H1 (cell line): ENCODE data around the gene CHRM4. TPM values are rescaled to one million over a fixed set of nuclear protein-coding genes. Genes with fewer than 3 reads are reported as not detected.

ENCODE experiments used
- CTCF ChIA-PET: fragments of 300-600 bp; sonication (Branson Sonifier 250); formaldehyde crosslinking; loops from one replicate; lab custom pipeline; 2021; ENCODE audit not compliant: partially characterized antibody; lab: Charles Lee
- POLR2A ChIA-PET: fragments of 300-600 bp; sonication (Branson Sonifier 250); formaldehyde crosslinking; loops from one replicate; lab custom pipeline; 2021; ENCODE audit warnings: inconsistent platforms; ENCODE audit not compliant: partially characterized antibody; lab: Charles Lee
- DNase-seq, 2 experiments: peaks; one replicate each; pipeline versions ENCODE4 v3.0.0 to v3.0.0-alpha.2; 2010 to 2022; ENCODE audit warnings: low spot score in 2 of 2, low read depth in 1 of 2, mixed read lengths in 1 of 2
- FAIRE-seq: peaks from 2 replicates; lab custom pipeline; 2011; peaks lifted over from hg19 to GRCh38; lab: Jason Lieb, UNC
- H2AFZ ChIP-seq: 2 replicates; pipeline ENCODE4 v1.8.1; 2012; ENCODE audit warnings: low read length, inconsistent platforms
- H2AK5ac ChIP-seq: 2 replicates; pipeline ENCODE4 v1.6.1; 2013; ENCODE audit warnings: low read depth, low read length
- H2BK120ac ChIP-seq: replicated peaks from 2 replicates; pipeline ENCODE3; 2013; ENCODE audit warnings: low read depth, low read length, inconsistent platforms
- H2BK12ac ChIP-seq: 2 replicates; pipeline ENCODE4 v1.6.1; 2013; ENCODE audit warnings: low read depth, low read length
- H2BK15ac ChIP-seq: 2 replicates; pipeline ENCODE4 v1.6.1; 2013; ENCODE audit warnings: low read length
- H2BK20ac ChIP-seq: 2 replicates; pipeline ENCODE4 v1.6.1; 2013; ENCODE audit warnings: low read length
- H2BK5ac ChIP-seq: 2 replicates; pipeline ENCODE4 v1.6.1; 2013; ENCODE audit warnings: low read depth, low read length
- H3K14ac ChIP-seq: 2 replicates; pipeline ENCODE4 v1.6.1; 2013; ENCODE audit warnings: inconsistent platforms; ENCODE audit not compliant: insufficient read length
- H3K18ac ChIP-seq: 2 replicates; pipeline ENCODE4 v1.6.1; 2013; ENCODE audit warnings: low read length; ENCODE audit errors: extremely low read depth
- H3K23ac ChIP-seq: 2 replicates; pipeline ENCODE4 v1.6.1; 2013; ENCODE audit warnings: inconsistent platforms; ENCODE audit not compliant: insufficient read length
- H3K23me2 ChIP-seq: 2 replicates; pipeline ENCODE4 v1.6.1; 2013; ENCODE audit warnings: low read depth, low read length
- H3K27ac ChIP-seq: 2 replicates; pipeline ENCODE4 v1.6.1; 2011; ENCODE audit warnings: low read depth, low read length, inconsistent platforms
- H3K27me3 ChIP-seq, 4 experiments: replicated peaks in 1 of 4; 1 replicate in 1 of 4; 2 replicates in 3 of 4; pipeline versions ENCODE4 v1.6.1 to v1.8.1; 2011 to 2013; ENCODE audit warnings: low read length in 3 of 4, mild to moderate bottlenecking in 3 of 4, inconsistent platforms in 2 of 4, mixed read lengths in 2 of 4, moderate library complexity in 1 of 4; ENCODE audit not compliant: control insufficient read depth in 3 of 4, insufficient read depth in 3 of 4; ENCODE audit errors: extremely low read depth in 1 of 4
- H3K36me3 ChIP-seq, 4 experiments: 2 replicates each; pipeline versions ENCODE4 v1.6.1 to v1.8.1; 2011 to 2013; ENCODE audit warnings: mild to moderate bottlenecking in 4 of 4, low read length in 3 of 4, moderate library complexity in 2 of 4, control low read depth in 1 of 4, inconsistent platforms in 1 of 4; ENCODE audit not compliant: insufficient read depth in 4 of 4, control insufficient read depth in 2 of 4
- H3K4ac ChIP-seq: replicated peaks from 2 replicates; pipeline ENCODE3; 2013; ENCODE audit warnings: low read length, low read depth, mixed read lengths, inconsistent platforms; ENCODE audit not compliant: insufficient read length
- H3K4me1 ChIP-seq, 4 experiments: replicated peaks in 1 of 4; 1 replicate in 1 of 4; 2 replicates in 3 of 4; pipeline versions ENCODE4 v1.6.1 to v1.8.1; 2011 to 2013; ENCODE audit warnings: low read length in 3 of 4, inconsistent platforms in 2 of 4, mixed read lengths in 1 of 4; ENCODE audit not compliant: insufficient read depth in 4 of 4, control insufficient read depth in 3 of 4
- H3K4me2 ChIP-seq, 2 experiments: 2 replicates each; pipeline versions ENCODE4 v1.6.1 to v1.8.1; 2011 to 2013; ENCODE audit warnings: low read depth in 2 of 2, low read length in 2 of 2, control low read depth in 1 of 2, inconsistent platforms in 1 of 2, mild to moderate bottlenecking in 1 of 2; ENCODE audit not compliant: insufficient read depth in 1 of 2
- H3K4me3 ChIP-seq, 4 experiments: fragments of 200-600, 300-600 bp in 1 of 4; sonication (generic), shearing (Covaris generic), sonication (Bioruptor Twin) in 1 of 4; 2 replicates each; pipeline versions ENCODE4 v1.5.1 to v1.8.1; 2011 to 2016; ENCODE audit warnings: low read length in 4 of 4, low read depth in 3 of 4, control low read depth in 2 of 4, inconsistent platforms in 2 of 4, mild to moderate bottlenecking in 2 of 4, mixed read lengths in 1 of 4, moderate library complexity in 1 of 4; ENCODE audit not compliant: insufficient read depth in 2 of 4; ENCODE audit errors: extremely low read depth in 1 of 4
- H3K56ac ChIP-seq: replicated peaks from 2 replicates; pipeline ENCODE3; 2013; ENCODE audit warnings: low read depth, mild to moderate bottlenecking, mixed read lengths, low read length, inconsistent platforms; ENCODE audit not compliant: insufficient read length
- H3K79me1 ChIP-seq: 2 replicates; pipeline ENCODE4 v1.6.1; 2013; ENCODE audit warnings: low read depth, low read length, control low read depth
- H3K79me2 ChIP-seq, 2 experiments: 2 replicates each; pipeline versions ENCODE4 v1.6.1 to v1.8.1; 2012 to 2013; ENCODE audit warnings: low read length in 2 of 2, mild to moderate bottlenecking in 2 of 2, inconsistent platforms in 1 of 2; ENCODE audit not compliant: insufficient read depth in 2 of 2, control insufficient read depth in 1 of 2
- H3K9ac ChIP-seq, 4 experiments: replicated peaks in 1 of 4; 1 replicate in 1 of 4; 2 replicates in 3 of 4; pipeline versions ENCODE4 v1.6.1 to v1.8.1; 2011 to 2013; ENCODE audit warnings: low read depth in 3 of 4, low read length in 3 of 4, control low read depth in 2 of 4, mild to moderate bottlenecking in 2 of 4, moderate library complexity in 2 of 4, inconsistent platforms in 1 of 4; ENCODE audit errors: extremely low read depth in 1 of 4
- H3K9me3 ChIP-seq, 2 experiments: 2 replicates each; pipeline versions ENCODE4 v1.6.1 to v1.8.1; 2012 to 2013; ENCODE audit warnings: mild to moderate bottlenecking in 2 of 2, moderate library complexity in 2 of 2, control low read depth in 1 of 2, inconsistent platforms in 1 of 2, low read depth in 1 of 2, low read length in 1 of 2, mixed read lengths in 1 of 2; ENCODE audit not compliant: insufficient read depth in 2 of 2
- H4K20me1 ChIP-seq, 2 experiments: replicated peaks in 1 of 2; 2 replicates each; pipeline versions ENCODE3 to v1.8.1; 2011 to 2013; ENCODE audit warnings: inconsistent platforms in 2 of 2, low read length in 2 of 2, mild to moderate bottlenecking in 1 of 2; ENCODE audit not compliant: insufficient read depth in 2 of 2, control insufficient read depth in 1 of 2
- H4K5ac ChIP-seq: 2 replicates; pipeline ENCODE4 v1.6.1; 2013; ENCODE audit warnings: low read length, low read depth, mixed read lengths, inconsistent platforms; ENCODE audit not compliant: insufficient read length
- H4K8ac ChIP-seq: 2 replicates; pipeline ENCODE4 v1.8.0; 2013; ENCODE audit warnings: mild to moderate bottlenecking, moderate library complexity, low read length, inconsistent platforms; ENCODE audit not compliant: insufficient read depth; ENCODE audit errors: extremely low read depth
- H4K91ac ChIP-seq: replicated peaks from 2 replicates; pipeline ENCODE3; 2013; ENCODE audit warnings: low read length, mixed read lengths, inconsistent platforms; ENCODE audit not compliant: insufficient read length
- ATF3 ChIP-seq: IDR thresholded peaks from 2 replicates; pipeline ENCODE4 v1.6.1; 2011; ENCODE audit warnings: low read depth, mild to moderate bottlenecking, low read length; ENCODE audit not compliant: insufficient read depth
- BRCA1 ChIP-seq: IDR thresholded peaks from 2 replicates; pipeline ENCODE4 v1.6.1; 2012; ENCODE audit warnings: low read depth, low read length, improper control_type of control experiment
- CREB1 ChIP-seq: IDR thresholded peaks from 2 replicates; pipeline ENCODE4 v1.6.1; 2012; ENCODE audit warnings: inconsistent platforms
- CTBP2 ChIP-seq: IDR thresholded peaks from 2 replicates; pipeline ENCODE4 v1.7.0; 2011; ENCODE audit warnings: borderline replicate concordance, mild to moderate bottlenecking, moderate library complexity, mixed read lengths, low read length; ENCODE audit not compliant: insufficient read depth, insufficient read length
- GABPA ChIP-seq: IDR thresholded peaks from 2 replicates; pipeline ENCODE4 v1.6.1; 2011; ENCODE audit warnings: mild to moderate bottlenecking, low read length, moderate library complexity, borderline replicate concordance; ENCODE audit not compliant: insufficient read depth
- JUN ChIP-seq: IDR thresholded peaks from 2 replicates; pipeline ENCODE4 v1.6.1; 2011; ENCODE audit warnings: low read depth, mild to moderate bottlenecking, improper control_type of control experiment, low read length
- RAD21 ChIP-seq, 2 experiments: IDR thresholded peaks in 1 of 2; conservative IDR thresholded peaks in 1 of 2; 2 replicates each; pipeline ENCODE4 v1.6.1; 2011; ENCODE audit warnings: low read depth in 2 of 2, low read length in 2 of 2, improper control_type of control experiment in 1 of 2, inconsistent platforms in 1 of 2, mild to moderate bottlenecking in 1 of 2, moderate library complexity in 1 of 2
- WGBS, 2 experiments: shearing (Covaris generic) in 1 of 2; methylation state at CpG; one replicate each; pipeline versions ENCODE4 v1.1.6 to v1.1.7; 2013 to 2015; ENCODE audit warnings: low lambda C conversion rate in 2 of 2, mixed read lengths in 2 of 2, inconsistent platforms in 1 of 2, low coverage in 1 of 2, missing lambda C conversion rate in 1 of 2; ENCODE audit not compliant: insufficient replicate concordance in 2 of 2, insufficient coverage in 1 of 2, insufficient read length in 1 of 2; ENCODE audit errors: extremely low coverage in 1 of 2, missing lambda C conversion rate in 1 of 2; 5-methylcytosine and 5-hydroxymethylcytosine counted together
- polyA plus RNA-seq, 7 experiments: library from polyadenylated mRNA; depleted of rRNA in 3 of 7; stranded (reverse) in 5 of 7; unstranded in 2 of 7; fragments of >200 nt in 5 of 7; fragments of 200-250 nt in 2 of 7; gene quantifications; 1 replicate in 5 of 7; 2 replicates in 1 of 7; 4 replicates in 1 of 7; pipeline versions ENCODE4 v1.2.1 to v1.2.3, GENCODE V29; 2011 to 2013; ENCODE audit warnings: missing spikeins in 2 of 7, mixed read lengths in 2 of 7
- total RNA-seq: library from RNA; stranded (reverse); fragmentation: NEBNext Ultra II Directional; extraction: Animal tissue kit (Norgen Biotek cat#: 25700); gene quantifications from 2 replicates; pipeline ENCODE4 v1.2.1, GENCODE V29; 2021

The CHRM4 gene
- total and polyA plus RNA-seq, 2 of the 8 experiments (the other 6 are each of a cell fraction or from before 2014, with no cell fraction given): 1.1 to 1.3 TPM

- Histone ChIP-seq H3K4me1 (0 out of 7 replicates have a peak, but pooled peaks cover 0 to 2% (median 0%) of the 10 kb centered on the region in 4 experiments), H3K4me2 (no peak overlapping the region), H3K18ac (no peak overlapping the region), H3K9me3 (no peaks in the 10 kb centered on the region), H2BK15ac (no peak overlapping the region), H2BK20ac (no peak overlapping the region), H3K23me2 (no peaks in the 10 kb centered on the region), H2AK5ac (no peak overlapping the region), H3K79me1 (no peaks in the 10 kb centered on the region), H3K14ac (no peak overlapping the region), H3K79me2 (no peaks in the 10 kb centered on the region), H4K5ac (no peak overlapping the region), H2BK12ac (no peak overlapping the region), H2AFZ (no peak overlapping the region), H2BK5ac (no peak overlapping the region), H2BK120ac (no peak overlapping the region), H3K23ac (no peak overlapping the region), H4K91ac (no peak overlapping the region), H3K27me3 (no peaks in the 10 kb centered on the region), H3K9ac (no peak overlapping the region), H4K20me1 (peaks cover 0 to 5% of the 10 kb centered on the region in 2 experiments), H3K36me3 (peaks cover 0 to 6% (median 1%) of the 10 kb centered on the region in 4 experiments; a peak in 5 of 8 replicates), H3K27ac (no peak overlapping the region), H3K56ac (no peak overlapping the region), H4K8ac (no peak overlapping the region; the same call in 1 of the 2 replicates), H3K4me3 (no peak overlapping the region), H3K4ac (no peak overlapping the region)
- ChIA-PET CTCF (interaction anchor here (0.9 to 2.4 kb wide), 2 partner anchors 9 to 71 kb away, joined by 4 to 9 read pairs; no protein-coding TSS in a partner anchor), POLR2A (interaction anchor here (1.0 kb wide), 1 partner anchor 31 kb away, joined by 3 read pairs; no protein-coding TSS in a partner anchor)
- DNase-seq: no peak
- no peak for FAIRE-seq
- WGBS, 2 experiments: 88% methylated on average over 5 of the region's 5 CpGs; no CpG with 5 or more reads in 1 of the 2 experiments
- no peak for TF ChIP-seq ATF3
- TF ChIP-seq JUN: no peak
- TF ChIP-seq GABPA: no peak
- no peak for TF ChIP-seq CREB1
- TF ChIP-seq BRCA1: no peak
- no peak for TF ChIP-seq RAD21 (IDR thresholded peaks at IDR 0.05 in 1 of 2, conservative IDR thresholded peaks at IDR 0.05 in 1 of 2; ENCODE audit: low read depth in 2 of 2, low read length in 2 of 2)
- no peak for TF ChIP-seq CTBP2
Observed at GRCh38 chr11:46418751-46419150, 27.2 kb upstream of the CHRM4 start.
